ENCODE measurements around the gene SASH3. TPM values are rescaled to one million over a fixed set of nuclear protein-coding genes. Genes with fewer than 3 reads are reported as not detected.
"Not testable (repeated sequence)": the region's sequence is repeated elsewhere in the genome, so short reads cannot be mapped to it uniquely, and the experiment has no call there.

The SASH3 gene
- total RNA-seq, 4 donors from 2014 or later: 3.9 to 10.4 (median 6.3) TPM

- H3K4me3 ChIP-seq: no peak overlapping the region
- no peak for DNase-seq (ENCODE audit: extremely low spot score)
- WGBS: 60% methylated on average over 5 of the region's 5 CpGs
- TF ChIP-seq POLR2AphosphoS5 (IDR thresholded peaks at IDR 0.05): no peak
- no peak for TF ChIP-seq EP300 (IDR thresholded peaks at IDR 0.05)
- TF ChIP-seq CTCF (IDR thresholded peaks at IDR 0.05): no peak
- no peak for TF ChIP-seq POLR2A (IDR thresholded peaks at IDR 0.05; ENCODE audit: low read depth)
- no peaks in the 10 kb centered on the region for H3K4me1 ChIP-seq
- intact Hi-C loops (cut with DNase I): no loop called here
- H3K36me3 ChIP-seq: no peaks in the 10 kb centered on the region
- no peaks in the 10 kb centered on the region for H3K9me3 ChIP-seq
- H3K27ac ChIP-seq (replicated peaks in 1 of 4): peak overlapping the region in 3 of 4 donors; percentile 45 to 55 (median 50)
- no peaks in the 10 kb centered on the region for H3K27me3 ChIP-seq
Measured at GRCh38 chrX:129737916-129738315, 41.8 kb upstream of the SASH3 start.

- intact Hi-C loops (cut with DNase I): no loop called here
- 23% methylated on average over 13 of the region's 13 CpGs for WGBS
- Histone ChIP-seq H3K27ac (replicated peaks in 1 of 4) (peak within 1 kb of the TSS; percentile 19 to 55 (median 48)), H3K4me1 (no peaks in the 10 kb centered on the region), H3K9me3 (no peaks in the 10 kb centered on the region), H3K36me3 (no peaks in the 10 kb centered on the region), H3K27me3 (no peaks in the 10 kb centered on the region), H3K4me3 (no peak within 1 kb of the TSS)
- peak in 1 of 2 donors; percentile 30 for TF ChIP-seq POLR2AphosphoS5 (IDR thresholded peaks at IDR 0.05)
- no peak for TF ChIP-seq EP300 (IDR thresholded peaks at IDR 0.05)
- TF ChIP-seq CTCF (IDR thresholded peaks at IDR 0.05): no peak
- TF ChIP-seq POLR2A (IDR thresholded peaks at IDR 0.05; ENCODE audit: low read depth): no peak
- DNase-seq (ENCODE audit: extremely low spot score): no peak
Measured at GRCh38 chrX:129738466-129739308, 41.1 kb upstream of the SASH3 start, which contains the start of gene XPNPEP2. TSS of gene XPNPEP2 (plus strand) at chrX:129738979. CDS start at chrX:129739214, 235 bp downstream.

- no peak for DNase-seq (ENCODE audit: extremely low spot score)
- H3K4me1 ChIP-seq: no peaks in the 10 kb centered on the region
Measured at GRCh38 chrX:129739578-129739977, 40.2 kb upstream of the SASH3 start.

GRCh38 chrX:129741880-129742758 lies 37.6 kb upstream of the SASH3 start:
- 67% methylated on average over 15 of the region's 21 CpGs for WGBS
- no peak for TF ChIP-seq EP300 (IDR thresholded peaks at IDR 0.05)
- no peak for TF ChIP-seq CTCF (IDR thresholded peaks at IDR 0.05)
- no peak for TF ChIP-seq POLR2A (IDR thresholded peaks at IDR 0.05; ENCODE audit: low read depth)
- TF ChIP-seq POLR2AphosphoS5 (IDR thresholded peaks at IDR 0.05): no peak

More at GRCh38 chrX:129739578-129739977, 40.2 kb upstream of the SASH3 start:
- intact Hi-C loops (cut with DNase I): no loop called here
- H3K36me3 ChIP-seq: no peaks in the 10 kb centered on the region
- no peaks in the 10 kb centered on the region for H3K27me3 ChIP-seq
- peak overlapping the region in 1 of 4 donors; percentile 40 for H3K27ac ChIP-seq (replicated peaks in 1 of 4)
- TF ChIP-seq EP300 (IDR thresholded peaks at IDR 0.05) (no peak), POLR2A (IDR thresholded peaks at IDR 0.05; ENCODE audit: low read depth) (no peak), POLR2AphosphoS5 (IDR thresholded peaks at IDR 0.05) (no peak), CTCF (IDR thresholded peaks at IDR 0.05) (no peak)
- 82% methylated on average over 3 of the region's 4 CpGs for WGBS
- H3K9me3 ChIP-seq: no peaks in the 10 kb centered on the region
- no peak overlapping the region for H3K4me3 ChIP-seq

GRCh38 chrX:129742759-129743152 lies 37.0 kb upstream of the SASH3 start:
- H3K27me3 ChIP-seq; H3K4me1 ChIP-seq; H3K36me3 ChIP-seq; intact Hi-C loops (cut with DNase I); H3K9me3 ChIP-seq; H3K4me3 ChIP-seq; DNase-seq (ENCODE audit: extremely low spot score); H3K27ac ChIP-seq (replicated peaks in 1 of 4): not testable (repeated sequence)
- 63% methylated on average over 6 of the region's 6 CpGs for WGBS

More at GRCh38 chrX:129741880-129742758, 37.6 kb upstream of the SASH3 start:
- Histone ChIP-seq H3K36me3 (no peaks in the 10 kb centered on the region), H3K27ac (replicated peaks in 1 of 4) (no peak overlapping the region), H3K4me3 (no peak overlapping the region), H3K27me3 (no peaks in the 10 kb centered on the region), H3K4me1 (no peaks in the 10 kb centered on the region), H3K9me3 (no peaks in the 10 kb centered on the region)
- intact Hi-C loops (cut with DNase I): no loop called here
- no peak for DNase-seq (ENCODE audit: extremely low spot score)

Measured in esophagus muscularis mucosa (tissue), 4 donors.